GM18502 (cell line): ENCODE measurements around the gene SLC2A13.
"Not testable (repeated sequence)": the region's sequence is repeated elsewhere in the genome, so short reads cannot be mapped to it uniquely, and the experiment has no call there.

Experiments used
- ATAC-seq: cut with Tn5 transposase; IDR thresholded peaks from one replicate; pipeline ENCODE4 v1.9.1; 2021; ENCODE audit warnings: mild to moderate bottlenecking; ENCODE audit not compliant: unreplicated experiment, poor library complexity

Gene SLC2A13

DNA sequence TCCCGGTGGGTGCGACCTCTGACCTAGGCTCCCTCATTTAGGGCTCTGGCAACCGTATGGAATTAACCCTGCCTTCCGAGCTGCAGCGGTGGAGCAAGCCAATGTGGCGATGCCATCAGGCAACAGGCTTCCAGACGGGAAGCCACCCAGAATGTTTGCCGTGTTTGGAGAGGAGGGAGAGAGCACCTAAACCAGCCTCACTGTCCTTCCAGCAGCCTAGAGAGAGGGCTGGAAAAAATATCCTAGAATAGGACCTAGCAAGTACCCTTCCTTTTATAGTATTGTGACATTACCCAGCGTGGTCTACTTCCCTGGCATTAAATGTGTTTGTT, 287 bp upstream of the SLC2A13 start:
- ATAC-seq: no peak

DNA sequence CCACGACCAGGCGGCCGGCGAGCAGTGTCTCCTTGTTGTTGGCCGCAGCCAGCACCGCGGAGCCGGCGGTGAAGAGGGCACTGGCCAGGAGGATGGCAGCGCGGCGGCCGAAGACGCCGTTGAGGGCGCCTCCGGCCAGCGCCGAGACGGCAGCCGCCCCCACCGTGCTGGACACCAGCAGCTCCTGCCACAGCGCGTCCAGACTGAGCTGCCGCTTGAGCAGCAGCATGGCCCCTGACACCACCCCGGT, 691 bp downstream of the SLC2A13 start:
- no peak for ATAC-seq

DNA sequence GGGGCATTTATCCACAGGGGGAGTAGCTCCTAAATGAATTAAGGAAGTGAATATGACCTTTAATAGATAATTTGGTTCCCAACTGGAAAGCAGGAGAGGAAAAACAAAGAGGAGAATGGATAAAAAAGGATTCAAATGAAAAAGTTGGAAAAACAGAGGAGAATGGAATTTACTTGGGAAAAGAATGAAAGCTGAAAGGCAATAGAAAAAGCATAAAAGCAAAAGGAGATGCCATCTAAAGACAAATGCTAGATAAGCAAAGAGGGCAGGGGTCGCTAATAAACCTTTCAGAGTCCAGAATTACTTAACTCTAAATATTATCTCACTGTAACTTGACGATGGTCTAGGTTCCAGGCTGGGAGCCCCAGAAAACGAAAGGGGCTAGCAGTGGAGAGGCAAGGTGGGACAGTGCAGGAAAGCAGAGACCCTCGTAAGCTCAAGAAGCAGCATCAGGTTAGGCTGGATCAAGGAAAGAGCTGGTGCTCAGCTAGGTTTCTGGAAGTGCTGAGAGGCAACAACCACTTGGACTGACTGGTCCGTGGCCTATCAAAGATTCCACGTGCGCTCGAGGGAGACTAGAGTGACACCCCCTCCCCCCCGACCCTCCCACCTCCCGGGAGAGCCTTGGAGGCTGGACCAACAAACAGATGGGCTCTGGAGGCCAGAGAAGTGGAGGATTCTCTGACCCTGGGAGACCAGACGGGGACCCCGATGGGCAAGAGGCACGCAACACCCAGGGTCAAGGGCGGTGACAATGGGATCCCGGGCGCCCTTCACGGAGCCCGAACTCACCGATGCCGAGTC, 1.2 kb downstream of the SLC2A13 start:
- no peak for ATAC-seq

DNA sequence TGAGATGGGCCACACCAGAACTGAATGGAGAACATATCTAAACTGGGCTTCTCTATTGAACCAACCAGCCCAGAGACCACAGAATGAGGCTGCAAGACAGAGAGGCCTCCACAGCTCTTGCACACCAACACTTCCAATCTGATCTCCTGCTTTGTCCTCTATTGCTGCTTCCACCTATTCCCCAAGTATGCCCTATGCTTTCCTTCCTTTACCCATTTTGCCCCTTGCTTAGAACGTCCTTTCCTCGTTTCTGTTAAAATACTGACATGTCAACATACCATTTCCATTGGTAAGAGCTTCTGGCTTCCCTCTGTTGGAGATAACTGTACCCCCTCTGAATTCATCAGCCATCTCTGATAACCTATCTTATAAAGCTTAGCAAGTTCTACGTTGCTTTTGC, 2.8 kb downstream of the SLC2A13 start:
- no peak for ATAC-seq

DNA sequence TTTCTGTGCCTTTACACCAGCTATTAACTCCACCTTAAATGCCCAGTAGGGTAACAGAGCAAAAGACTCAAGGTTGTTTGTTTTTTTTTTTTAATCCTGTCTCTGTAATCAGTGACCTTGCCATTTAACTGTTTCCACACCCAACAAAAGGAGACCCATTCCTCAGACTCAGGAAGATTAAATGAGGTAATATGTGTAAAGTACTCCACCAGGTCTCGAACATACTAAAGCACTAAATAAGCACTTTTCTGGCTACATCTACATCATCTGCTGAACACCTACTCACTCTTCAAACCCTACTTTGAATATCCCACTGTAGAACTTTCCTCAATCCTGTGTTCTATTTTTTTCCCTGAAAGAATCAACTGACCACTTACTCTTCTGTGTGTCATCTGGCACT, 4.1 kb downstream of the SLC2A13 start:
- ATAC-seq: no peak

DNA sequence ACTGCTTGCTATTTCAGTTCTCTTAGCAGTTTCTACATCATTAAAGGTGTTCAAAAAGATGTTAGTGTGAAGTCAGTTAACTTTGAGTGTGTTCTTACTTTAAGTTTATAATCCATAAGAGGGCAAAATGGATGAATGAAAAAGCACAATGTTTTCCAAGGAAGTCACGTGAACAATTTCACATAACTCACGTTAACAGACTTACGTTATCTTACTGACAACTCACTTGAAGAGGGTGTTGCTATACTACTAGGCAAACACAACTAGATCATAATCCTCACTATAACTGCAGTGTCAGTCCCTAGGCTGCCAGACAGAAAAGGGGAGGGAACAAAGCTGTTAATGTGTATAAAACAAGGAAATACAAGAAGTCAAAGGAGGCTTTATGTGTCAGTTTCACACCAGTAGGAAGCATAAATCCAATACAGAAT, 6.4 kb downstream of the SLC2A13 start:
- no peak for ATAC-seq

DNA sequence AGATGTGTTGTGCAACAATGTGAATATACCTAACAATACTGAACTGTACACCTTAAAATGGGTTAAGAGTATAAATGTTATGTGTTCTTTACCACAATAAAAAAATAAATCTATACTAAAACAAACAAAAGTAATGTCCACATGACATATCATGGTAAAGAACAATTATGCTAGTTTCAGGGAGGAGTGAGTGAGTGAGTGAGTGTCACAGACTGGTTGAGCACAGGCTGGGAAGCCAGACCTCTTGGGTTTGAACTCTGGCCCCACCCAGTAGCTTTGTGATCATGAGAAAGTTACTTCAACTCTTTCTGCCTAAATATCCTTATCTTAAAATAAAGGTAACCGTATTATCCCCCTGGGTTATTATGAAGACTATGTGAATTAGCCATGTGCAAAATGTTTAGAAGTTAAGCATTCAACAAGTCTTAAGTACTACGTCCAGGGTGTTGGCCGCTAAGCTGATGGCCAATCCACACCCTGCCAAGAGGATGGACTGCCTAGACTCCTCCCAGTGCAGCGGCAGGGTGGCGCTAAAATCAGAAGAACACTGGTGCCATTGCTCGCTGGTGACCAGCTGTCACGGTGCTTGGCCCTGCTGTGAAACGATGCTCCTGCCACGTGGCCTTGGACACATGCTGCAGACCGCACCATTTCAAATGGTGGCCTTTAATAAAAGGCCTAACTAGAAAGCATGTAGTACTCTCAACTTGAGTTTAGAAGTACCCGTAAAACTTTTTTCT, 7.3 kb downstream of the SLC2A13 start:
- no peak for ATAC-seq

DNA sequence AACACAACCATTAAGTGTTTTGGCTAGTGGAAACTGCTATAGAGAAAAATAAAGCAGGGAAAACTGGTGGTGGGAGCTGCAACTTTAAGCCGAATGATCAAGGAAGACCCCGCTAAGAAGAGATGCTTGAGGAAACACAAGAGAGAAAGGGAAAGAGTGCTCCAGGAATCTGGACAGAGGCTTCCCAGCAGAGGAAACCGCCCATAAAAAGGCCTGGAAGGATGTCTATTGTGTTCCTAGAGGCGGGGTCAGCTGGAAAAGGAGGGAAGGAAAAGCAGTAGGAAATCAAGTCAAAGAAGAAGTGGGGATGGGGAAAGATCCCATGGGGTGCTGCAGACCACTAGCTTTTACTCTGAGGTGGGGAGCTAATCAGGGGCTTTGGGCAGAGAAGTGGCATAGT, 12.4 kb downstream of the SLC2A13 start:
- no peak for ATAC-seq

DNA sequence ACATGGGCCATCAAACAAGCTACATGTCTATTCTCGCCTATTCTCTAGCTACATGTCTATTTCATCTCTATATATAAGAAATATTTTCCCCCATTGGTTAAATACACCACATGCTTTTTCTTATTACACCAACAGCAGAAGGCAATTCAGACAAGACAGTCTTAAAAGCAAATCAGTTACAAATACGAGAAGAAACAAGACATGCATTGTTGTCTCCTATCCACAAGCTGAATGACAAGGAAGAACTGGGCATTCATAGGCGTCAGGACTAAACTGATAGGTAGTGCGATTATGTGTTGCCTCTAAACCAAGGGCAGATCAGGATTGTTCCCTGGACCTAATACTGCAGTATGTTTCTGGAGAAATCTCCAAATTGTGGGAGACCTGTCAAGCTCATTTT, 19.4 kb downstream of the SLC2A13 start:
- ATAC-seq: no peak

DNA sequence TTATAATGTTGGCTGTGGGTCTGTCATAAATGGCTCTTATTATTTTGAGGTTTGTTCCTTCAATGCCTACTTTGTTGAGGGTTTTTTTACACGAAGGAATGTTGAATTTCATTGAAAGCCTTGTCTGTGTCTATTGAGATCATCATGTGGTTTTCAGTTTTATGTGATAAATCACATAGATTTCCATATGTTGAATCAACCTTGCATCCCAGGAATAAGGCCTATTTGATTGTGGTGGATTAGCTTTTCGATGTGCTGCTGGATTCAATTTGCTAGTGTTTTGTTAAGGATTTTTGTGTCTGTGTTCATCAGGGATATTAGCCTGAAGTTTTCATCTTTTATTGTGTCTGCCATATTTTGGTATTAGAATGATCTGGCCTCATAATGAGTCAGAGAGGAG, 27.6 kb downstream of the SLC2A13 start:
- no peak for ATAC-seq

DNA sequence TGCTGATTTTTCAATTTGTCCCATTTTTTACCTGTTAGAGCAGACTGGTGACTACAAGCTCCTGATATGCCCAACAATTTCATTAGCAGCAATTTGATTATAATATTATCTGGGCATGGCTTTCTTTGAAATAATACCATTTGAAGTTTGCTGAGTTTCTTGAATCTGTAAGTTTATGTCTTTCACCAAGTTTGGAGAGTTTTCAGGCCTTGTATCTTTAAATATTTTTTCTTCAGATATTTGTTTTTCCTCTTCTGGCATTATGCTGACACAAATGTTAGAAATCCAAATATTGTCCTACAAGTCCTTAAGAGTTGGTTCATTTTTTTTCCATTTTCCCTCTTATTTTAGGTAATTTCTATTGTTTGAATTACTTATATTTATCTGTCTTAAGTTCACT, 30.4 kb downstream of the SLC2A13 start:
- no peak for ATAC-seq

DNA sequence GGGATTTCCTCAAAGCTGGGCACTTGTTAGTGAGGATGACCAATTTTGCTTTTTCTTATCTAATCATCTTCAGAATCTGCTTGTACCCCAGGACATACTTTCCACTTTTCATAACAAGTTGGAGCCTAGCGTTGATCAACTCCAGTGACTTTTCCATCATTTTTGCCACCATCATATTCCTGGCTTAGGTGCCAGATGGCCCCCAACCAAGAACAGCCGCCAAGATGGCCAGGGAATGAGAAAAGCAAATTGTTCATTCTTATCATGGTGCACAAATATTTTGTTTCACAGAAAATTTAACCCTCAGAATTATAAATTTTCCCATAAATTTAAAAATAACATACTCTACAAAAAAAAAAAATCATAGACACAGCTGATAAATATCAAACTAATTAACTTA, 37.5 kb downstream of the SLC2A13 start:
- no peak for ATAC-seq

DNA sequence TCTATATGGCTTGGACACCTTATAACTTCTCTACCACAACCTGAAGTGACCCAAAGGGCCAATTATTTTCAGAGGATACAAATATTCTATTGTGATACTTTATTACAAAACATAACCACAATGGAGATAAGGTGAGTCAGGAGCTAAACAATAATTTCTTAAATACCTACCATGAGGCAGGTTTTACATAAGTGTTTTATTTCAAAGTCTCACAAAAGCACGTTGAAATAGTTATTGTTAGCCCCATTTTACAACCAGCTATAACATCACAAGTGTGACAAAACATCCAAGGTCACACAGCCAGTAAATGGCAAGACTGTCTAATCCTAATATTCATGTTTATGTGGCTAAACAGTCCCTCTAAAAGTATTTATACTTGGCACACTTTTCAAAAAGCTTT, 40.2 kb downstream of the SLC2A13 start:
- no peak for ATAC-seq

DNA sequence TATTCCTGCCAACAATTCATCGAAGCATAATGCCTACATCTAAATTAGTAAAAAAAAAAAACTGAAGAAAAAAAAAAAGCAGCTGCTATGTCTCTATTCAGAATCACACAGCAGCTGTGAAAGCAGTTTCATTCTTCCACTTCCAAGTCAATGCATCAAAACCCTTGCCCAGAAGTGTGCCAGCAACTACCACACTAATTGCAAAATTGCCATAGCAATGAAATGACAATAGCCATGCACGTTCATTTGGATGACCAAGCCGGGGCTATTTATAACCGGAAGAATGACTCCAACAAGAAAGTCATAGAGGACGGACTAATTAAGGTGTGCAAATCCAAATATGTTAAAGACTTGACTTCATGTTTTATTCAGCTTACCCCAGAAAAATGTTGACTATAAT, 42.5 kb downstream of the SLC2A13 start:
- ATAC-seq: no peak

DNA sequence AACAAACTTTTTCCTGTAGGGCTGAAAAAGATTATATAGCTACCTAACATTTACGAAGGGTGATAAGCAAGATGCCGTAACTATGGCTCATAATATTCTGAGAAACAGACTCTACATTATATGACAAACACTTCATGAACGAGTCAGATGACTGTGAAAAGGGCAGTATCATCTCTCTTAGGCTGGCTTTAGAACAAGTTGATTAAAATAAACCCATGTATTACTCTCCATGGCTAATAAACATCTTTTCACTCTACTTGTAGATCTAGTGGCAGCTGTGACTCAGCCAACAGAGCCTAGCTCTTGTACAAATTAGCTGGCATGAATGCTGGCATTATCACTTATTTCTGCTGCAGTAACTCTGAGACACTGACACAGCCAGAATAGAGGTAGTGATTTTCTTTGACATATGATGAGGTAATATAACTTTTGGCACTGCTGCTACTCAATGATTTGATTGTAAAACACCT, 47.1 kb downstream of the SLC2A13 start:
- no peak for ATAC-seq

DNA sequence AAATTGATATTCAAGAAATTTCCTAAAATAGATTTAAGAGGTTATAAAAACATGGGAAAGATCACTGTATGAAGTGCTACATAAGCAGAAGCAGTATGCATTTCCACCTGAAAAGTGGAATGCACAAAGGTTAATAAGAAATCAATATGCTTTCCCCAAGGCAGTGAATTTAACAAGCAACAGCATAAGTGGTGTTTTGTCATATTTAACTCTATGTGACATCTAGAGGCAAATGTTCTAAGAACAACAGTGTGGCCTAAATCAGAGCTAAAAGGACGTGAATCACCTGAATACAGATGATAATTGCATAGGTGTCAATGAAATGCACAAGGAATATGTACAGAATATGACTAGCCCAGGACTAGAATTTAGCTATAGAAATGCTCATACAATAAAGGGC, 49.5 kb downstream of the SLC2A13 start:
- ATAC-seq: no peak

DNA sequence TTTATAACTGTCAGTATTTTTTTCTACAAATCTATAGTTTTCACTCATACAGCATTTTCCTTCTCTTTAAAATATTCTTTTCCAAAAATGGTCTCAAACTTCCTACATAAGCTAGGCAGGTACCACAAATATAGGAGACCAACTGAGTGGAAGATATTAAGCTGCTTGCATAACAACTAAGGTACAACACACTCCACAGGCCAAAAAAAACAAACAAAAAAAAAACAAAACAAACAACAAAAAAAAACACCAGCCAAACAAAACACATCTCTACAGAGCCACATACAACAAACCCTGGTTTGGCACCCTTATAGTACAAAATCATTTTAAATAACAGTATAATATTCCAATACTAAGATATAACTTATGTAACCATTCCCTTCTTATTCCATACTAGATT, 50.1 kb downstream of the SLC2A13 start:
- no peak for ATAC-seq

DNA sequence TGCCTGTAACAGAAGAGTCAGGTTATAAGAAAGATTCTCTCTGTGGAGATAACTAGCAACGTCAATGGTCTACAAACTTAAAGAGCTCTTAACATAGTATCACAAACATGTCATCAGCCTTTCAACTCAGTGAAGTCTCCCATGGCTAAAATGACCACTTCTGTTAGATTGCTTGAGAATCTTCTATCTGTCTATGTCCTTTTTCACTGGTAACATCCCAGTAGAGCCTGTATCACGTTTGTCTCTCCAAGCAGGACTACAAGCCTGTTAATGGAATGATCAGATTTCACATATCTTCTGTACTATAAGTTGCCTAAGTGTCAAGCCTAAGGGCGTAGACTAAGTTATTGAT, 50.7 kb downstream of the SLC2A13 start:
- ATAC-seq: no peak

DNA sequence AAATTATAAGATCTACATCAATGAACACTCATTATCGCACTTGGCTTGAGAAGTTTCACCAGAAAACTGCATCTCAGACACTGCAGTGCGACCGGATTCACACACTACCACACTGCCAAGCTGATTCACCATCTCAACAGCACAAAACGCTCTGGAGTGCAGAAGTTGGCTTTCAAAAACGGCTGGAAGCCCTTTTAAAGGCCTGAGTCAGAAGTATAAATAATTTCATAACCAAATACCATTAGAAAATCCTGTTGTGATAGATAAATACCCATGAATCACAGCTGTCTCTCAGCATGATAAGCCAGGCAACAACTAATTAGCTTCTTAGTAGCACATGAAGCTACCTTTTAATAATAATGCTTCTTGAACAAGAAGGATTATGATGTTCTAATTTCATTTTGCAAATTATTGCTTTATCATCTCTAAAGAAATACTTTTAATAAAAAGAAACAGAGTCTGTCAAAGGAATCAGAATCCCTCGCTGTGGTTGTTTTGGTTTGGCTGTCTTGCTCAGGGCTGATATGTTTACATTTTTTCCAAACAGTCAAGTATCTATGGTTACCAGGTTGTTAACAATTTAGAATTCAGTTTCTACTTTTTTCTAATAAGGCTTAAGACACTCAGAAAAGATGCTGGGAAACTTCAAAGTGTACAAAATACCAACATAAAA, 51.2 kb downstream of the SLC2A13 start:
- ATAC-seq: no peak

DNA sequence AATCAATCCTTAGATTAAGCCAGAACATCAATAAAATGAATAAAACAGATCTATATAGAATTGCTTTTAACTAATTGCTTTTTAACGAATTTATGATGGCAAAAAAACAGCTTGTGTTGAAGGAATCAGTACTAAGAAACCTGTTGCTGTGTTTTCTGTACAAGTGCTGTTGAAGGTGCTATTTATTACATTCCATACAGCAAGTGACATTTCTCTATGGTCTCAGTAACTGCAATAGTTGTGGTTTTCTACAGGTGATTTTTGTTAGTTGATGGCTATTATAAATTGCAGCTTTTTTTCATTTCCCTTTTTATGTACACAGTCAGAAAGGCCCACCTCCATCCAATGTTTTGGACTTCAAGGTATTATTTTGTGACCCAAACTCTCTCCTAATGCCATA, 56.6 kb downstream of the SLC2A13 start:
- no peak for ATAC-seq

DNA sequence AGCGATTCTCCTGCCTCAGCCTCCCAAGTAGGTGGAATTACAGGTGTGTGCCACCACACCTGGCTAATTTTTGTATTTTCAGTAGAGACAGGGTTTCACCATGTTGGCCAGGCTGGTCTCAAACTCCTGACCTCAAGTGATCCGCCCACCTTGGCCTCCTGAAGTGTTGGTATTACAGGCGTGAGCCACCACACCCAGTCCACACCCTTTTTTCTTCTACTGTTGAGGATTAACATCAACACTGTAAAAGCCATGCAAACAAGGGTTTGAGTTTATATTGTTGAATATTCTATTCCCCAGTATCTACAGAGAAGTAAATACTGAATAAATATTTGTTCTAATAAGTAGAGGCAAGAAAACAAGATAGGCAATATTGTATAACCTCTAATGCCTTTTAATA, 58.9 kb downstream of the SLC2A13 start:
- ATAC-seq: not testable (repeated sequence)

DNA sequence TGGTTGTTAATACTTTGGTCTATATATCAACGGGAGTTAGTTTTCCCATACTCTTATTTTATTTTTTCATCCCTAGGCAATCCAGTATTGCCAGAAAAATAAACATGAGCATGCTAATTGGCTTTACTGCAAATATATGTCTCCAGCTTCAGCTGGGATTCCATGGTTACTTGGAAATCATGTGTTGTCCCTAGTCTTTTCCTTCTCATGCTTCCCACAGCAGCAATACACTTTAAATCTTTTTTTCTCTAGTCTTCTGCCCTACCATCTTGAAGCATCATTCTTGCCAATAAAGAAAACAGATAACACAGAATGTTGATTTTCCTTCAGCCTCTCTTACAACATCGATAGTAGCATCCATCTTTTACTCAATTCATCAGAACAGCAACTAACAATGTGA, 60.2 kb downstream of the SLC2A13 start:
- ATAC-seq: no peak
